HepG2 (cell line): ENCODE data around the gene GNA14. TPM values are rescaled to one million over a fixed set of nuclear protein-coding genes. Genes with fewer than 3 reads are reported as not detected.

Source experiments
- ATAC-seq: fragments of 200-7000 bp; cut with Tn5 transposase; 3 replicates; pipeline ENCODE4 v1.9.1; 2020; ENCODE audit warnings: mild to moderate bottlenecking, moderate library complexity
- BruUV-seq: library from RNA; stranded (reverse); fragments of 400-500 nt; replicated peaks from 2 replicates; lab custom pipeline; 2021; lab: Mats Ljungman, UMichigan
- CTCF ChIA-PET: fragments of 300-600 bp; formaldehyde crosslinking; extraction: SDS; loops from one replicate; lab custom pipeline; 2021; ENCODE audit warnings: low total read pairs, inconsistent platforms, low intra/inter-chr PET ratio; lab: Yijun Ruan, JAX
- POLR2A ChIA-PET: fragments of 350-600 bp; sonication (Branson Sonifier 250); formaldehyde crosslinking; loops from one replicate; lab custom pipeline; 2020; ENCODE audit warnings: antibody characterized with exemption, inconsistent platforms; lab: Yijun Ruan, JAX
- DNase-seq: peaks from one replicate; pipeline ENCODE4 v3.0.0-alpha.2; 2015; ENCODE audit warnings: low spot score
- FAIRE-seq: peaks from 3 replicates; lab custom pipeline; 2011; peaks lifted over from hg19 to GRCh38; lab: Jason Lieb, UNC
- H2AFZ ChIP-seq: one replicate; pipeline ENCODE4 v1.6.1; 2011; ENCODE audit warnings: low read length, inconsistent platforms
- H3K27ac ChIP-seq: fragments of 300-600 bp; 3 replicates; pipeline ENCODE4 v1.8.0; 2011; ENCODE audit warnings: mixed run types, mild to moderate bottlenecking, mixed read lengths, low read length, inconsistent platforms; ENCODE audit not compliant: insufficient read depth; ENCODE audit errors: extremely low read length
- H3K27me3 ChIP-seq, 2 experiments: fragments of 200-600 bp in 1 of 2; 2 replicates in 1 of 2; 3 replicates in 1 of 2; pipeline versions ENCODE4 v1.6.0 to v1.8.0; 2011; ENCODE audit warnings: low read length in 2 of 2, mild to moderate bottlenecking in 2 of 2, moderate library complexity in 2 of 2, inconsistent platforms in 1 of 2; ENCODE audit not compliant: insufficient read depth in 2 of 2, control insufficient read depth in 1 of 2
- H3K36me3 ChIP-seq, 2 experiments: fragments of 200-600 bp in 1 of 2; replicated peaks in 1 of 2; 2 replicates in 1 of 2; 3 replicates in 1 of 2; pipeline versions ENCODE4 v1.5.1 to v1.8.0; 2011; ENCODE audit warnings: low read length in 2 of 2, inconsistent platforms in 1 of 2; ENCODE audit not compliant: insufficient read depth in 2 of 2, control insufficient read depth in 1 of 2
- H3K4me1 ChIP-seq: 2 replicates; pipeline ENCODE4 v1.5.1; 2012; ENCODE audit warnings: low read length, inconsistent platforms; ENCODE audit not compliant: insufficient read depth
- H3K4me2 ChIP-seq: 2 replicates; pipeline ENCODE4 v1.6.0; 2011; ENCODE audit warnings: low read depth, low read length, inconsistent platforms
- H3K4me3 ChIP-seq, 3 experiments: fragments of 200-600 bp in 1 of 3; sonication (generic), shearing (Covaris generic) in 1 of 3; replicated peaks in 1 of 3; 2 replicates each; pipeline ENCODE4 v1.5.1; 2011 to 2016; ENCODE audit warnings: low read length in 3 of 3, inconsistent platforms in 2 of 3, low read depth in 2 of 3, mild to moderate bottlenecking in 2 of 3, control low read depth in 1 of 3, mixed read lengths in 1 of 3; ENCODE audit not compliant: insufficient read depth in 1 of 3
- H3K79me2 ChIP-seq: one replicate; pipeline ENCODE4 v1.6.1; 2011; ENCODE audit warnings: low read length, inconsistent platforms; ENCODE audit not compliant: insufficient read depth
- H3K9ac ChIP-seq: 2 replicates; pipeline ENCODE4 v1.6.0; 2011; ENCODE audit warnings: mild to moderate bottlenecking, low read depth, low read length, inconsistent platforms; ENCODE audit not compliant: insufficient read depth
- H3K9me3 ChIP-seq: 2 replicates; pipeline ENCODE4 v1.5.1; 2012; ENCODE audit warnings: mild to moderate bottlenecking, low read length
- H4K20me1 ChIP-seq: 2 replicates; pipeline ENCODE4 v1.6.0; 2011; ENCODE audit warnings: inconsistent platforms, mild to moderate bottlenecking, low read length, moderate library complexity; ENCODE audit not compliant: insufficient read depth
- CENPT ChIP-seq: sonication (generic); formaldehyde crosslinking; IDR thresholded peaks from 2 replicates; pipeline ENCODE4 v1.8.0; 2022; ENCODE audit warnings: low read depth, mild to moderate bottlenecking, moderate library complexity, missing genetic modification reagents
- CSRNP2 ChIP-seq: sonication (generic); formaldehyde crosslinking; conservative IDR thresholded peaks from 2 replicates; pipeline ENCODE4 v1.8.0; 2022; ENCODE audit warnings: low read depth, missing genetic modification reagents
- DPF2 ChIP-seq: sonication (generic); formaldehyde crosslinking; IDR thresholded peaks from 2 replicates; pipeline ENCODE4 v1.4.0; 2020; ENCODE audit warnings: mild to moderate bottlenecking, low read depth, missing genetic modification reagents, borderline replicate concordance
- IKZF1 ChIP-seq: fragments of 450-650 bp; IDR thresholded peaks from 2 replicates; pipeline ENCODE4 v1.7.1; 2016
- TRIM22 ChIP-seq: fragments of 450-650 bp; IDR thresholded peaks from 2 replicates; pipeline ENCODE4 v1.6.1; 2017
- ZFP62 ChIP-seq: sonication (generic); formaldehyde crosslinking; IDR thresholded peaks from 2 replicates; pipeline ENCODE4 v1.4.0; 2020; ENCODE audit warnings: missing genetic modification reagents
- ZNF572 ChIP-seq: sonication (generic); formaldehyde crosslinking; IDR thresholded peaks from 2 replicates; pipeline ENCODE4 v1.5.1; 2020; ENCODE audit warnings: mild to moderate bottlenecking, missing genetic modification reagents
- ZNF879 ChIP-seq: sonication (generic); formaldehyde crosslinking; IDR thresholded peaks from 2 replicates; pipeline ENCODE4 v1.8.1; 2023; ENCODE audit warnings: missing genetic modification reagents
- WGBS: methylation state at CpG from one replicate; pipeline ENCODE4 v1.1.6; 2017; ENCODE audit warnings: low lambda C conversion rate; 5-methylcytosine and 5-hydroxymethylcytosine counted together
- in situ Hi-C: cut with HindIII; loops from 2 replicates; pipeline ENCODE4 v1.10.0; 2017; ENCODE audit warnings: low pct_unique_long_range_greater_than_20kb; ENCODE audit not compliant: extremely low pct_ligation_motif_present
- intact Hi-C: fragments of 100-400 bp; cut with micrococcal nuclease; formaldehyde crosslinking; loops from one replicate; pipeline ENCODE4 v1.10.0; 2022; ENCODE audit not compliant: unreplicated experiment
- polyA plus RNA-seq, 8 experiments: library from polyadenylated mRNA; depleted of rRNA in 3 of 8; stranded (reverse) in 7 of 8; unstranded in 1 of 8; fragments of >200 nt; fragmentation: Illumina TruSeq in 4 of 8; extraction: Trizol in 4 of 8; gene quantifications; 2 replicates each; pipeline versions ENCODE4 v1.2.1 to v1.2.3, GENCODE V29; 2011 to 2016; ENCODE audit warnings: low read depth in 4 of 8, missing spikeins in 1 of 8, mixed read lengths in 1 of 8; ENCODE audit not compliant: insufficient read depth in 1 of 8
- total RNA-seq, 5 experiments: library from RNA; depleted of rRNA; stranded (reverse); fragments of >200 nt; fragmentation: Illumina TruSeq; extraction: Trizol; gene quantifications; 2 replicates each; pipeline ENCODE4 v1.2.3, GENCODE V29; 2016; ENCODE audit warnings: low read depth in 1 of 5

GNA14 gene
- total and polyA plus RNA-seq, 2 of the 13 experiments (the other 11 are each of a cell fraction or from before 2014, with no cell fraction given), result not detected

- 54% methylated on average over 5 of the region's 5 CpGs for WGBS
- no peak overlapping the region for H2AFZ ChIP-seq
- no peaks in the 10 kb centered on the region for H3K79me2 ChIP-seq
- no peaks in the 10 kb centered on the region for H3K36me3 ChIP-seq
- no peaks in the 10 kb centered on the region for H3K9me3 ChIP-seq
- H3K27ac ChIP-seq, result no peak overlapping the region
- intact Hi-C loops, result no loop called here
- TF ChIP-seq IKZF1 (no peak), DPF2 (CRISPR knock-in tag) (no peak), TRIM22 (no peak), ZNF879 (CRISPR knock-in tag) (no peak), ZNF572 (no peak), CENPT (CRISPR knock-in tag) (no peak), ZFP62 (no peak), CSRNP2 (CRISPR knock-in tag) (no peak)
- TF ChIP-seq, all 625 proteins: peak for 0
- Histone ChIP-seq H3K27me3 (peaks cover 1 to 20% of the 10 kb centered on the region in 2 experiments; a peak in 2 of 5 replicates), H3K4me2 (no peak overlapping the region), H3K4me1 (no peaks in the 10 kb centered on the region), H4K20me1 (no peaks in the 10 kb centered on the region), H3K9ac (no peak overlapping the region), H3K4me3 (no peak overlapping the region)
- CTCF ChIA-PET, result no interaction called here
- FAIRE-seq (no peak), DNase-seq (no peak), ATAC-seq (no peak)
- POLR2A ChIA-PET, result no interaction called here
- BruUV-seq, result no TSS peak
- in situ Hi-C loops, result no loop called here
These were observed 11.8 kb upstream of the GNA14 start for GRCh38 chr9:77659926-77660325.
